ENCODE results near the gene GRM1.

The GRM1 gene

GRCh38 chr6:146337376-146337775 is 308.5 kb downstream of the GRM1 start:
- no peak overlapping the region for H3K4me3 ChIP-seq (ENCODE audit: low read depth, low read length)
- TF ChIP-seq, protein P1, sequence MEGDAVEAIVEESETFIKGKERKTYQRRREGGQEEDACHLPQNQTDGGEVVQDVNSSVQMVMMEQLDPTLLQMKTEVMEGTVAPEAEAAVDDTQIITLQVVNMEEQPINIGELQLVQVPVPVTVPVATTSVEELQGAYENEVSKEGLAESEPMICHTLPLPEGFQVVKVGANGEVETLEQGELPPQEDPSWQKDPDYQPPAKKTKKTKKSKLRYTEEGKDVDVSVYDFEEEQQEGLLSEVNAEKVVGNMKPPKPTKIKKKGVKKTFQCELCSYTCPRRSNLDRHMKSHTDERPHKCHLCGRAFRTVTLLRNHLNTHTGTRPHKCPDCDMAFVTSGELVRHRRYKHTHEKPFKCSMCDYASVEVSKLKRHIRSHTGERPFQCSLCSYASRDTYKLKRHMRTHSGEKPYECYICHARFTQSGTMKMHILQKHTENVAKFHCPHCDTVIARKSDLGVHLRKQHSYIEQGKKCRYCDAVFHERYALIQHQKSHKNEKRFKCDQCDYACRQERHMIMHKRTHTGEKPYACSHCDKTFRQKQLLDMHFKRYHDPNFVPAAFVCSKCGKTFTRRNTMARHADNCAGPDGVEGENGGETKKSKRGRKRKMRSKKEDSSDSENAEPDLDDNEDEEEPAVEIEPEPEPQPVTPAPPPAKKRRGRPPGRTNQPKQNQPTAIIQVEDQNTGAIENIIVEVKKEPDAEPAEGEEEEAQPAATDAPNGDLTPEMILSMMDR (IDR thresholded peaks at IDR 0.05; ENCODE audit: low read depth, low read length) = no peak
- no peak for DNase-seq (ENCODE audit: low read depth, low spot score)
- in situ Hi-C loops (cut with HindIII; ENCODE audit: low sequenced_read_pairs) = no loop called here

- TF ChIP-seq, protein P1 (IDR thresholded peaks at IDR 0.05; ENCODE audit: low read depth, low read length) = no peak
- peak; percentile 84 for DNase-seq (ENCODE audit: low read depth, low spot score)
- in situ Hi-C loops (cut with HindIII; ENCODE audit: low sequenced_read_pairs) = no loop called here
- H3K4me3 ChIP-seq (ENCODE audit: low read depth, low read length) = no peak overlapping the region
Measured at GRCh38 chr6:146339716-146340115, 310.9 kb downstream of the GRM1 start.

GRCh38 chr6:146341493-146342230 is 312.8 kb downstream of the GRM1 start:
- in situ Hi-C loops (cut with HindIII; ENCODE audit: low sequenced_read_pairs) = no loop called here

DNA sequence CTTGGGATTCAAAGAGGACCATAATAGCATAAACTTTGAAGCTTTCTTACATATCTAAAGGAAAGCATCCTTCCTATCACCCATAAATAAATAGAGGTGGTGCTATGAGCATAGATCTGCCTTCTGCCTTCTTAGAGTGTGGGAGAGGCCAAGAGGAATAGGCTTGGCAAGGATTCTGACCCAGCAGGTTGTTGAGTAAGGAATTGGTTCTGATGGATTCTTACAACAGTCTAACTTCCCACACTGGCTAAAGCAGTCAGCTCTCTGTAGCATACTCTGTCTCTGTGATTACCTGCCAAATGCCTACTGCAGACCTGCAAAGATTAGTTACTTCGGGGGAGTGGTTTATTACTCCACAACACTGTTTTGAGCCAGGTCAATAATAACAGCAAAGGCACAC is 316.7 kb downstream of the GRM1 start:
- TF ChIP-seq, protein P1 (IDR thresholded peaks at IDR 0.05; ENCODE audit: low read depth, low read length) = no peak
- in situ Hi-C loops (cut with HindIII; ENCODE audit: low sequenced_read_pairs) = no loop called here
- H3K4me3 ChIP-seq (ENCODE audit: low read depth, low read length) = no peak overlapping the region
- no peak for DNase-seq (ENCODE audit: low read depth, low spot score)

More at GRCh38 chr6:146341493-146342230, 312.8 kb downstream of the GRM1 start:
- H3K4me3 ChIP-seq (ENCODE audit: low read depth, low read length) = no peak overlapping the region
- TF ChIP-seq, protein P1 (IDR thresholded peaks at IDR 0.05; ENCODE audit: low read depth, low read length) = no peak
- peak; percentile 39 for DNase-seq (ENCODE audit: low read depth, low spot score)

DNA sequence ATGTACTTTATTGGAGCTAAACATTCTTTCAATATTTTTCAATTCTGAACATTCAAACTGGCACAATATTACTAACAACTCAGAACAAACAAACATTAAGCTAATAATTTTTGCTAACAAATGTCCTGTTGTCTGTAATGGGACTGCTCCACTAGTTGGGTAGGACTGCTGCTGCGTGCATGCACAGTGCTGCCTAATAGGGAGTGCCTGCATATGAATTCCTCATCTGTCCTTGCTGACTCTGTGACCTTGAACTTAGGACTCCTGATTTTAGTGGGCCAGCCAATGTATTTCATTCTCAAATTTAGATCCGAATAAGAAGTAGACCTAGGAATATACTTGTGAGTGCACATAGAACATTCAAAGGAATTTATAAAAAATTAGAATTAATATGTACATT is 318.2 kb downstream of the GRM1 start:
- in situ Hi-C loops (cut with HindIII; ENCODE audit: low sequenced_read_pairs) = no loop called here
- DNase-seq (ENCODE audit: low read depth, low spot score) = no peak
- no peak overlapping the region for H3K4me3 ChIP-seq (ENCODE audit: low read depth, low read length)
- TF ChIP-seq, protein P1 (IDR thresholded peaks at IDR 0.05; ENCODE audit: low read depth, low read length) = no peak

DNA sequence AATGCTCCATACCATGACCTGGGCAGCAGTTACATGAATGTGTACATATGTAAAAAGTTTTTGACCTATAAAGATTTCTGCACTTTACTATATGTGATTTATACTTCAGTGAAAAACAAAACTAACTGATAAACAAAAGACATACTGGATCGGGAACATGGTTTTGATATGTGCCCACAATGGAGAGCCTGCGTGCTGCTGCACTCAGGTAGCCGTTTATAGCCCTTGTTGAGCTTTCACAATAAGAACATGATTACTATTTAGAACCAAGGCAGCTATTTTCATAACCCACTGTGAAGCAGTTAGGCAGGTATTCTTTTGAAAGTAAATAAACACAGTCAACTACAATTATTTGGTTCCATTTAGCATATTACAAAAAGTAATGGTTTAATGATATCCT is 318.8 kb downstream of the GRM1 start:
- H3K4me3 ChIP-seq (ENCODE audit: low read depth, low read length) = no peak overlapping the region
- TF ChIP-seq, protein P1 (IDR thresholded peaks at IDR 0.05; ENCODE audit: low read depth, low read length) = no peak
- in situ Hi-C loops (cut with HindIII; ENCODE audit: low sequenced_read_pairs) = no loop called here
- DNase-seq (ENCODE audit: low read depth, low spot score) = no peak

All from astrocyte of the spinal cord (primary cell).